Measurements from ENCODE around the gene PPFIBP1.
"Not testable (repeated sequence)": the region's sequence is repeated elsewhere in the genome, so short reads cannot be mapped to it uniquely, and the experiment has no call there.

Gene PPFIBP1

DNA sequence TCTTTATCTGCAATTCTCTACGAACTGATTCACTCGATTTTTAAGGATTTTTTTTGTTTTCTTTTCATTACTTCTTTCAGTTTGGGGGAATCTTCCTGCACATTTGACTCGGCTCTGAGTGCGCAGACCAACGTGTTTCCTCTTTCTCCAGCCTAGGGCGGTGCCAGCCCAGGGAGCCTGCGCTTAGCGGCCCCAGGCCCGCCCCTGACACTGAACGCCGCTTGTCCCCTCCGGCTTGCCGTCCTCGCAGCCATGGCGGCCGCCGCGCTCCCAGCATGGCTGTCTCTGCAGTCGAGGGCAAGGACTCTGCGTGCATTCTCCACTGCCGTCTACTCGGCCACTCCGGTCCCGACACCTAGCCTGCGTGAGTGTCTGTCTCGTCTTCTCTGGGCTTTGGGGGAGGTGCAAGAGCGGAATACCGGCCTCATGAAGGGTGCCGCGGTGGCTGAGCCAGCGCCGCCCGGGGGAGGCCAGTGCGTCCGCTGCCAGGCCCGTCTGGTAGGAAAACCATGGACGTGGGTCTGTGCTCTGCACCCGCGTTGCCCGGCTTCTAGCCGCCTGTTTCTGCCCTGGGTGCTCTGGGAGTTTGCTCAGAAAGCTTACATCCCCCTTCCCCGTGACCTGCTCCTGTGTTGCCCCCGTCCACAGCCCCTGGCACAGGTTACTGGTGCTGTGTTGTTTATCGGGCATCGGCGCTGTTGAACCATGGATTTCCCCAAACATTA lies 186.7 kb downstream of the PPFIBP1 start, which contains the start of gene MRPS35:
TSS of gene MRPS35 (plus strand) at position 241 of the 725 bp plus-strand sequence. CDS start at position 253, 12 bp downstream.
- peak; percentile 86 for DNase-seq (ENCODE audit: low spot score)

GRCh38 chr12:27711317-27711682 lies 187.3 kb downstream of the PPFIBP1 start:
- peak; percentile 46 for DNase-seq (ENCODE audit: low spot score)

GRCh38 chr12:27711967-27712366 lies 188.0 kb downstream of the PPFIBP1 start:
- DNase-seq (ENCODE audit: low spot score): no peak

DNA sequence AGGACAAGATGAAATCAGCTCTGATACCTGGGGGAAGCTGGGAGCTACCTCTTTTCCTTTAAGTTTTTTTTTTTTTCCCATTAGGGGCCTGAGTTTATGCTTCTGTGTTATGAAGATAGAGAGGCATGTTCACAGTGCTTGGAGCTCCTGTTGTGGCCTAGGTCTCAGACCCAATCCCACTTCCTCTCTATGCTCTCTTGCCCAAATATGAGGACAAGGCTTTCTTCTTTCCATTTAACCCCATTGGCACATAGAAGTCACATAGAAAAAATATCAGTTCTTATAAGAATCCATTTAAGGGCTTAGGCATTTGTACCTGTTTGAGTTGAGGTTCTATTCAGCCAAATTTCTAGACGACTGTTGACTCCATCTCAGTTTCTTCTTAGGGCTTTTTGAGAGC lies 199.2 kb downstream of the PPFIBP1 start:
- no peak for DNase-seq (ENCODE audit: low spot score)

GRCh38 chr12:27730097-27730588 lies 206.1 kb downstream of the PPFIBP1 start:
- no peak for DNase-seq (ENCODE audit: low spot score)

DNA sequence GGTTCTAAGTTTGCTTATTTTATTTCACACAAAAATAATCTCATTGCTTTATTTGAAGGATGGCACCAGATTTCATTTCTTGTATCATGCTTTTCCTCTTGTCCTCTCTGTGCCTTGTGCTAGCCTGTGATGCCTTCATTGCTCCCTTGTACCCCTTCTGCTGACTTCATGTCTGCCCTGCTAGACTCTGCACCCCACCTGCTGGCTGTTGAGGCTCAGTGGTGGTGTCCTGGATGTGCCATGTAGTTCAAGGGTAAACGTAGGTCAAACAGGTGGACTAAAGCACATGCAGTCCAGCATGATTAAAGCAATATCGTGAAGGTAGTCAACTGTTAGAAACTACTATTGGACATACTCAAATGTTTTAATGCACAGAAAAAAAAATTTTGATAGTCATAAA lies 208.3 kb downstream of the PPFIBP1 start:
- peak; percentile 16 for DNase-seq (ENCODE audit: low spot score)

- DNase-seq (ENCODE audit: low spot score): peak; percentile 25
These were observed 209.1 kb downstream of the PPFIBP1 start for GRCh38 chr12:27733052-27733656.

GRCh38 chr12:27733791-27734190 lies 209.8 kb downstream of the PPFIBP1 start:
- no peak for DNase-seq (ENCODE audit: low spot score)

DNA sequence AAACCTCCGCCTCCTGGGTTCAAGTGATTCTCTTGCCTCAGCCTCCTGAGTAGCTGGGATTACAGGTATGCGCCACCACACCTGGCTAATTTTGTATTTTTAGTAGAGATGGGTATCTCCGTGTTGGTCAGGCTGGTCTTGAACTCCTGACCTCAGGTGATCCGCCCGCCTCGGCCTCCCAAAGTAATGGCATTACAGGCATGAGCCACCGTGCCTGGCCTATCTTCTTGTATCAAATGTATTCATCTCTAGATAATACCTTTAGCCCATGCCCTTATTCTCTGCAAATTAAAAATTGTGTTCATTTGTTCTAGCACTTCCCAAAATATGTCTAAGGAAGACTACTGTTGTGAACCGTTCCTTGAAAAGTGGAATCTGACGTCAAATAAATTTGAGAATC lies 210.3 kb downstream of the PPFIBP1 start:
- DNase-seq (ENCODE audit: low spot score): not testable (repeated sequence)

DNA sequence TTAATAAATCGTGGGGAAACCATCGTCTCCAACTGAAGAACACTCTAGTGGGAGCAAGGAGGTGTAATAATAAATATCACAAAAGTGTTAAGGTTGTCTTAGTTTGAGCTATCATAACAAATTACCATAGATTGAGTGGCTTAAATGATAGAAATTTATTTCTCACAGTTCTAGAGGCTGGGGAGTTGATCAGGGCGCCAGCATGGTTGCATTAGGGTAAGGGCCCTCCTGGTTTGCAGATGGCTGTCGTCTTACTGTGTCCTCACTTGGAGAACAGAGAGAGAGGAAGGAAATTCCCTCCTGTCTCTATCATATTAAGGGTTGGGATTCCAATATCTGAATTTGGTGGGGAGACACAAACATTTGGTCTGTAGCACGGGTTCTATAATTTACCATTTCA lies 219.6 kb downstream of the PPFIBP1 start:
- DNase-seq (ENCODE audit: low spot score): no peak

All from cerebellar cortex (tissue), 1 donor.